ENCODE data around the gene PGAP1. TPM values are rescaled to one million over a fixed set of nuclear protein-coding genes. Genes with fewer than 3 reads are reported as not detected.

PGAP1 gene
- polyA plus RNA-seq, 1 experiment: 6.4 TPM

- DNase-seq (ENCODE audit: low read depth, low spot score): no peak
- Histone ChIP-seq H3K27me3 (ENCODE audit: control insufficient read depth, insufficient read depth, low read length) (no peaks in the 10 kb centered on the region), H3K9me3 (ENCODE audit: control insufficient read depth, insufficient read depth, low read length) (no peaks in the 10 kb centered on the region), H3K4me3 (ENCODE audit: low read depth, low read length) (no peak overlapping the region), H3K27ac (ENCODE audit: low read depth, low read length) (no peak overlapping the region)
- POLR2A ChIA-PET: no interaction called here
- TF ChIP-seq CTCF (IDR thresholded peaks at IDR 0.05; ENCODE audit: low read depth, low read length): no peak
- CTCF ChIA-PET: no interaction called here
Measured at GRCh38 chr2:196954001-196954400, 27.5 kb upstream of the PGAP1 start.

GRCh38 chr2:196952936-196953335, 26.4 kb upstream of the PGAP1 start:
- no peaks in the 10 kb centered on the region for H3K9me3 ChIP-seq (ENCODE audit: control insufficient read depth, insufficient read depth, low read length)
- H3K27me3 ChIP-seq (ENCODE audit: control insufficient read depth, insufficient read depth, low read length): no peaks in the 10 kb centered on the region
- TF ChIP-seq CTCF (IDR thresholded peaks at IDR 0.05; ENCODE audit: low read depth, low read length): no peak
- CTCF ChIA-PET: interaction anchor here (0.6 kb wide), 1 partner anchor 454 kb away, joined by 3 read pairs; no protein-coding TSS in a partner anchor
- DNase-seq (ENCODE audit: low read depth, low spot score): no peak
- H3K4me3 ChIP-seq (ENCODE audit: low read depth, low read length): no peak overlapping the region
- POLR2A ChIA-PET: no interaction called here
- H3K27ac ChIP-seq (ENCODE audit: low read depth, low read length): no peak overlapping the region

- ChIA-PET CTCF (no interaction called here), POLR2A (no interaction called here)
- Histone ChIP-seq H3K27me3 (ENCODE audit: control insufficient read depth, insufficient read depth, low read length) (no peaks in the 10 kb centered on the region), H3K4me3 (ENCODE audit: low read depth, low read length) (no peak overlapping the region), H3K27ac (ENCODE audit: low read depth, low read length) (no peak overlapping the region), H3K9me3 (ENCODE audit: control insufficient read depth, insufficient read depth, low read length) (no peaks in the 10 kb centered on the region)
- DNase-seq (ENCODE audit: low read depth, low spot score): no peak
- TF ChIP-seq CTCF (IDR thresholded peaks at IDR 0.05; ENCODE audit: low read depth, low read length): no peak
Measured at GRCh38 chr2:196951973-196952372, 25.5 kb upstream of the PGAP1 start.

GRCh38 chr2:196949116-196949515, 22.6 kb upstream of the PGAP1 start:
- H3K4me3 ChIP-seq (ENCODE audit: low read depth, low read length): no peak overlapping the region
- no peaks in the 10 kb centered on the region for H3K9me3 ChIP-seq (ENCODE audit: control insufficient read depth, insufficient read depth, low read length)
- ChIA-PET POLR2A (no interaction called here), CTCF (no interaction called here)
- DNase-seq (ENCODE audit: low read depth, low spot score): no peak
- no peaks in the 10 kb centered on the region for H3K27me3 ChIP-seq (ENCODE audit: control insufficient read depth, insufficient read depth, low read length)
- H3K27ac ChIP-seq (ENCODE audit: low read depth, low read length): no peak overlapping the region
- TF ChIP-seq CTCF (IDR thresholded peaks at IDR 0.05; ENCODE audit: low read depth, low read length): no peak

DNA sequence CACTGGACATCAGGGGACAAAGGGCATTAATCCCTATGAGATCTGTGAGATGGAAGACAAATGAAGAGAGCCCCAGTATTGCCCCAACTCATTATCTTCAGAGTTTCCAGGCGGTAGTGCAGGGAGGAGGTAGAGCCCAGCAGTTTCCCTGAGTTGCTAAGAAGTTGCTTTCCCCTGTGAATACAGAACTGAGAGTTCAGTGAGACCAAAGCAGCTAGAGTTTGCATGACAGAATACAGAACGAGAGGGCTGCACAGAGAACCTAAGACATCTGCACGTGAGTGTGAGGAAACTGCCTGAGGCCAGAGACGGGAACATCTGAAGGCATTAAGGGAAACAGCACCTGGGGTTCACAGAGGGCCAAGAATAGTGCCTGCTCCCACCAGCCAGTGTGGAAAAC, 18.1 kb upstream of the PGAP1 start:
- Histone ChIP-seq H3K27ac (ENCODE audit: low read depth, low read length) (no peak overlapping the region), H3K4me3 (ENCODE audit: low read depth, low read length) (no peak overlapping the region), H3K27me3 (ENCODE audit: control insufficient read depth, insufficient read depth, low read length) (no peaks in the 10 kb centered on the region), H3K9me3 (ENCODE audit: control insufficient read depth, insufficient read depth, low read length) (no peaks in the 10 kb centered on the region)
- ChIA-PET CTCF (no interaction called here), POLR2A (no interaction called here)
- no peak for TF ChIP-seq CTCF (IDR thresholded peaks at IDR 0.05; ENCODE audit: low read depth, low read length)
- no peak for DNase-seq (ENCODE audit: low read depth, low spot score)
